Gastrocnemius medialis (tissue), 4 donors: Measurements from ENCODE around the gene KLKB1.

Experiments
- CTCF ChIP-seq, 5 experiments: fragments of 450-650 bp in 3 of 5; fragments of 200-600 bp in 2 of 5; sonication (generic) in 2 of 5; IDR thresholded peaks in 4 of 5; conservative IDR thresholded peaks in 1 of 5; 1 replicate in 4 of 5; 2 replicates in 1 of 5; pipeline ENCODE4 v1.5.1; 2016 to 2019; ENCODE audit warnings: antibody characterized with exemption in 5 of 5, mild to moderate bottlenecking in 3 of 5, moderate library complexity in 3 of 5
- POLR2A ChIP-seq, 2 donors: fragments of 450-650 bp; IDR thresholded peaks; one replicate each; pipeline ENCODE4 v1.6.1; 2017; ENCODE audit warnings: antibody characterized with exemption in 2 of 2, mild to moderate bottlenecking in 2 of 2, moderate library complexity in 2 of 2

GRCh38 chr4:186188107-186188506 is 39.2 kb upstream of the KLKB1 start:
- TF ChIP-seq CTCF (IDR thresholded peaks at IDR 0.05 in 4 of 5, conservative IDR thresholded peaks at IDR 0.05 in 1 of 5) (no peak), POLR2A (IDR thresholded peaks at IDR 0.05) (no peak)
